HEK293T (cell line): Measurements from ENCODE around the gene PRICKLE1.

Source experiments
- BHLHE40 ChIP-seq: fragments of 450-650 bp; IDR thresholded peaks from 2 replicates; pipeline ENCODE4 v1.6.1; 2016; ENCODE audit warnings: mild to moderate bottlenecking, moderate library complexity, borderline replicate concordance
- ELF4 ChIP-seq: fragments of 450-650 bp; IDR thresholded peaks from 2 replicates; pipeline ENCODE4 v1.6.1; 2017; ENCODE audit warnings: antibody characterized with exemption
- FOXA1 ChIP-seq: fragments of 450-650 bp; IDR thresholded peaks from 2 replicates; pipeline ENCODE4 v1.6.1; 2016; ENCODE audit warnings: mild to moderate bottlenecking
- FOXK2 ChIP-seq: fragments of 450-650 bp; IDR thresholded peaks from 2 replicates; pipeline ENCODE4 v1.6.1; 2016; ENCODE audit warnings: mild to moderate bottlenecking
- FOXM1 ChIP-seq: fragments of 450-650 bp; IDR thresholded peaks from 2 replicates; pipeline ENCODE4 v1.6.1; 2017; ENCODE audit warnings: mild to moderate bottlenecking, borderline replicate concordance
- HDGF ChIP-seq: fragments of 450-650 bp; IDR thresholded peaks from 2 replicates; pipeline ENCODE4 v1.6.1; 2017; ENCODE audit warnings: antibody characterized with exemption, borderline replicate concordance
- SP1 ChIP-seq: fragments of 450-650 bp; IDR thresholded peaks from 2 replicates; pipeline ENCODE4 v1.6.1; 2017
- SUZ12 ChIP-seq: fragments of 450-650 bp; IDR thresholded peaks from 2 replicates; pipeline ENCODE4 v1.6.1; 2016; ENCODE audit warnings: mild to moderate bottlenecking
- TF ChIP-seq, protein P1 (sequence below): fragments of 450-650 bp; IDR thresholded peaks from 2 replicates; pipeline ENCODE4 v1.6.1; 2016

DNA sequence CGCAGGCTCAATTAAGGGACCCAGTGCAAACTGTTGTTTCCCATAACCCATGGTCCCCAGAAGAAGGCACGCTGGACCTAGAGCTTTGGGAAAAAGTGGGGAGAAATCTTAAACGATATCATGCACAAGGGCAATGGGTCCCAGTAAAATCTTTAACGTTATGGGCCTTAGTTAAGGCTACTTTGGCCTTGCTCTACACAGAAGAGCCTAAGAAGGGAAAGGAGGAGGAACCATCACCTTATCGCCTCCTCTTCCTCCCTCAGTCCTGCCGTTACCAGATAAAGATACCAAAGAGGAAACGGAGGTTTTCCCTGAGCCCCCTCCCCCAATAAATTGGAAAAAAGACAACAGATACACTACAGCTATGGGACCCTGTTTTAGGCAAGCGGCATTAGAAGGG lies 146.7 kb downstream of the PRICKLE1 start:
- TF ChIP-seq SUZ12 (no peak), FOXM1 (no peak), FOXK2 (no peak), ELF4 (no peak), BHLHE40 (no peak), FOXA1 (no peak), HDGF (no peak), SP1 (no peak)
- TF ChIP-seq, protein P1, sequence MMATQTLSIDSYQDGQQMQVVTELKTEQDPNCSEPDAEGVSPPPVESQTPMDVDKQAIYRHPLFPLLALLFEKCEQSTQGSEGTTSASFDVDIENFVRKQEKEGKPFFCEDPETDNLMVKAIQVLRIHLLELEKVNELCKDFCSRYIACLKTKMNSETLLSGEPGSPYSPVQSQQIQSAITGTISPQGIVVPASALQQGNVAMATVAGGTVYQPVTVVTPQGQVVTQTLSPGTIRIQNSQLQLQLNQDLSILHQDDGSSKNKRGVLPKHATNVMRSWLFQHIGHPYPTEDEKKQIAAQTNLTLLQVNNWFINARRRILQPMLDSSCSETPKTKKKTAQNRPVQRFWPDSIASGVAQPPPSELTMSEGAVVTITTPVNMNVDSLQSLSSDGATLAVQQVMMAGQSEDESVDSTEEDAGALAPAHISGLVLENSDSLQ = no peak
